ENCODE data around the gene PEAK1. TPM values are rescaled to one million over a fixed set of nuclear protein-coding genes. Genes with fewer than 3 reads are reported as not detected.

Gene PEAK1
- total RNA-seq, 1 donor from 2014 or later = 125 TPM

DNA sequence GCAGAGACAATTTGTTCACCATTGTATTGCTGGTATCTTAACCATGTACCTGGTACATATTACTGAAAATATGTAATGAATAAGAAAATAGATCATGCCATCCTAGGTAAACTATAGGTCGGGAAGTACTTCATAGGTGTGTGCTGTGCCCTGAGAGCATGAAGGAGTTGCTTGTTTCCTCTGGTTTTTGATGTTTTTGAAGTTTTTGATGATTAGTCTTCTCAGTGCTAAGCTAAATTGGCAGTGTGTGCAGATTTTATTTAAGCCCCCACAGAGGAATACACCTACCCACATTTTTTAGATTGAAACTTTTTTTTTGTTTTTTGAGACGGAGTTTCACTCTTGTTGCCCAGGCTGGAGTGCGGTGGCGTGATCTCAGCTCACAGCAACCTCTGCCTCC is 17.4 kb upstream of the PEAK1 start:
- Mint-ChIP-seq H3K36me3 (ENCODE audit: unreplicated experiment) (peaks cover 5% of the 10 kb centered on the region), H3K4me1 (ENCODE audit: unreplicated experiment) (peaks cover 8% of the 10 kb centered on the region), H3K4me3 (ENCODE audit: unreplicated experiment) (no peak overlapping the region), H3K9me3 (ENCODE audit: unreplicated experiment) (no peaks in the 10 kb centered on the region), H3K27me3 (ENCODE audit: unreplicated experiment) (no peaks in the 10 kb centered on the region), H3K27ac (ENCODE audit: unreplicated experiment) (no peak overlapping the region)
- TF ChIP-seq, protein P1, sequence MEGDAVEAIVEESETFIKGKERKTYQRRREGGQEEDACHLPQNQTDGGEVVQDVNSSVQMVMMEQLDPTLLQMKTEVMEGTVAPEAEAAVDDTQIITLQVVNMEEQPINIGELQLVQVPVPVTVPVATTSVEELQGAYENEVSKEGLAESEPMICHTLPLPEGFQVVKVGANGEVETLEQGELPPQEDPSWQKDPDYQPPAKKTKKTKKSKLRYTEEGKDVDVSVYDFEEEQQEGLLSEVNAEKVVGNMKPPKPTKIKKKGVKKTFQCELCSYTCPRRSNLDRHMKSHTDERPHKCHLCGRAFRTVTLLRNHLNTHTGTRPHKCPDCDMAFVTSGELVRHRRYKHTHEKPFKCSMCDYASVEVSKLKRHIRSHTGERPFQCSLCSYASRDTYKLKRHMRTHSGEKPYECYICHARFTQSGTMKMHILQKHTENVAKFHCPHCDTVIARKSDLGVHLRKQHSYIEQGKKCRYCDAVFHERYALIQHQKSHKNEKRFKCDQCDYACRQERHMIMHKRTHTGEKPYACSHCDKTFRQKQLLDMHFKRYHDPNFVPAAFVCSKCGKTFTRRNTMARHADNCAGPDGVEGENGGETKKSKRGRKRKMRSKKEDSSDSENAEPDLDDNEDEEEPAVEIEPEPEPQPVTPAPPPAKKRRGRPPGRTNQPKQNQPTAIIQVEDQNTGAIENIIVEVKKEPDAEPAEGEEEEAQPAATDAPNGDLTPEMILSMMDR (IDR thresholded peaks at IDR 0.05) = no peak
- no peak for DNase-seq (ENCODE audit: extremely low spot score, unreplicated experiment)

DNA sequence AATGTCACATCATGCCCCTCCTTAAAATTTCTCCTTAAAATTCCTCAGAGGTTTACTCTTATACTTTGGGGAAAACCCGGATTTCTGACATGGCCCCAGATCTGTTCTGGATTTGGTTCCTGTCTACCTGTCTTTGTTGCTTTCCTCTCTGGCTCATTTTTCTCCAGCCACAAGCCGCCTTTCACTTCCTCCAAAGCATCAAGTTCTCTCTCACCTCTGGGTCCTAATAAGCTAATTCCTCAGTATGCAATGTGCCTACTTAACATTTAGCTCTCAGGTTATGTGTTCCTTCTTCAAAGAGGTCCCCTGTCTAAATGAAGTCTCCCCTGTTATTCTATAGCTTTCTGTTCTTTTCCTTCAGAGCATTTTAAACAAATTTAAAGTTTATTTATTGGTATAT is 16.9 kb upstream of the PEAK1 start:
- peaks cover 6% of the 10 kb centered on the region for H3K36me3 Mint-ChIP-seq (ENCODE audit: unreplicated experiment)

DNA sequence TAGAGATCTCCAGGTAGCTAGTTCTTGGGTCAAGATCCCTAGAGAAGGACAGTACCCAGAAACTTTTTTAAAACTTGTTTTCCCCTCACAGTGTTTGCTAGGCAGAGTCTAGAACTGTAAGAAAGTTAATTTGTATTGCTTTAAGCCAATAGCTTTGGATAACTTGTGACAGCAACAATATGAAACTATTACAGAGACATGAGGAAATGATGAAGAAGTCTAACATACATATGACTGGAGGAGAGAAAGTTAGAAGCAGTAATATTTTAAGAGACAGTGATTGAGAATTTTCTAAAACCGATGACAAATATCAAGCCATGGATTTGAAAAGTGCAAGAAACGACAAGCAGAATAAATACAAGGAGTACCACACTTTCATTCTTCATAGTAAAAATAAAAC is 10.7 kb upstream of the PEAK1 start:
- Mint-ChIP-seq H3K36me3 (ENCODE audit: unreplicated experiment) (peaks cover 6% of the 10 kb centered on the region), H3K27me3 (ENCODE audit: unreplicated experiment) (no peaks in the 10 kb centered on the region), H3K27ac (ENCODE audit: unreplicated experiment) (no peak overlapping the region), H3K9me3 (ENCODE audit: unreplicated experiment) (no peaks in the 10 kb centered on the region), H3K4me1 (ENCODE audit: unreplicated experiment) (no peaks in the 10 kb centered on the region), H3K4me3 (ENCODE audit: unreplicated experiment) (no peak overlapping the region)
- DNase-seq (ENCODE audit: extremely low spot score, unreplicated experiment) = no peak
- TF ChIP-seq, protein P1 (IDR thresholded peaks at IDR 0.05) = no peak

More for the DNA sequence above, 16.9 kb upstream of the PEAK1 start:
- H3K9me3 Mint-ChIP-seq (ENCODE audit: unreplicated experiment) = no peaks in the 10 kb centered on the region
- H3K4me3 Mint-ChIP-seq (ENCODE audit: unreplicated experiment) = no peak overlapping the region
- peaks cover 6% of the 10 kb centered on the region for H3K4me1 Mint-ChIP-seq (ENCODE audit: unreplicated experiment)
- H3K27me3 Mint-ChIP-seq (ENCODE audit: unreplicated experiment) = no peaks in the 10 kb centered on the region
- no peak for DNase-seq (ENCODE audit: extremely low spot score, unreplicated experiment)
- H3K27ac Mint-ChIP-seq (ENCODE audit: unreplicated experiment) = no peak overlapping the region
- TF ChIP-seq, protein P1 (IDR thresholded peaks at IDR 0.05) = no peak

DNA sequence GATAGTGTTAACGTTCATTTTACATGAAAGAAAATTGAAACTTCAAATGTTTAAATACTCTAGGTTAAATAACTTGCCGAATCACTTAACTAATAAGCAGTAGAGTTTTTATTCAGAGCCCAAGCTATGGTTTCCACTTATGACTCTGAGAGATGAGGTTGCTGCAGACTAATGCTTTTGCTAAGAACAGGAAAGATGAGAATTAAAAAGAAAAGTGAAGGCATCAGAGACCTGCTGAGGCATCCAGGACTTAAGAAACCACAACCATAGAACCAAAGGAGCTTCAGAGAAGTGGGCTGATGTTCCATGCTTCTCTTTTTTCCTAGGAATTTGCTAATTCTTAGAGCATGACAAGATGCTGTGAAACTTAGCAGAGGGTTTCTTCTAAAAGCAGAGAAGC is 10.3 kb upstream of the PEAK1 start:
- no peaks in the 10 kb centered on the region for H3K4me1 Mint-ChIP-seq (ENCODE audit: unreplicated experiment)
- H3K9me3 Mint-ChIP-seq (ENCODE audit: unreplicated experiment) = no peaks in the 10 kb centered on the region
- peaks cover 6% of the 10 kb centered on the region for H3K36me3 Mint-ChIP-seq (ENCODE audit: unreplicated experiment)
- H3K27me3 Mint-ChIP-seq (ENCODE audit: unreplicated experiment) = no peaks in the 10 kb centered on the region
- no peak for DNase-seq (ENCODE audit: extremely low spot score, unreplicated experiment)
- TF ChIP-seq, protein P1 (IDR thresholded peaks at IDR 0.05) = no peak
- H3K4me3 Mint-ChIP-seq (ENCODE audit: unreplicated experiment) = no peak overlapping the region
- H3K27ac Mint-ChIP-seq (ENCODE audit: unreplicated experiment) = no peak overlapping the region

DNA sequence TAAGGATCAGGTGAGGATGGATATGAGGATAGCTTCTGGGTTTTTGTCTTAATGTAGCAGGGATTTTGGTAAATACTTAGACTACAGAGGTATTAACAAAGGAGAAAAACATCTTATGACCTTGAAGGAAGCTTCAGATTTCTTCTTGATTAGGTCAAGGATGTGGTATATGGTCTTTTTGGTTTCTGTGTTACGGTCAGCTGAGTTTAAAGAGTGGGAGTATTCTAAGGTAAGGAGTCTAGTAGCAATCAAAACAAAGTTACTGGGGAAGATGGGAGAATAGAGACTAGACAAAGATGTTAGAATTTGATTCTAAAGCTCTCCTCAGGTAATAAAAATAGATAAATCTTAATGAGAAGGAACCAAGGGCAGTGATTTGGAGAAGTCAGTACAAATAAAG is 7.0 kb upstream of the PEAK1 start:
- no peak overlapping the region for H3K4me3 Mint-ChIP-seq (ENCODE audit: unreplicated experiment)
- DNase-seq (ENCODE audit: extremely low spot score, unreplicated experiment) = no peak
- no peaks in the 10 kb centered on the region for H3K27me3 Mint-ChIP-seq (ENCODE audit: unreplicated experiment)
- no peak overlapping the region for H3K27ac Mint-ChIP-seq (ENCODE audit: unreplicated experiment)
- peaks cover 4% of the 10 kb centered on the region for H3K36me3 Mint-ChIP-seq (ENCODE audit: unreplicated experiment)
- TF ChIP-seq, protein P1 (IDR thresholded peaks at IDR 0.05) = no peak
- H3K4me1 Mint-ChIP-seq (ENCODE audit: unreplicated experiment) = peaks cover 21% of the 10 kb centered on the region
- no peaks in the 10 kb centered on the region for H3K9me3 Mint-ChIP-seq (ENCODE audit: unreplicated experiment)
